22Rv1 (cell line): ENCODE results near the gene NIPSNAP2.
"Not testable (repeated sequence)": the region's sequence is repeated elsewhere in the genome, so short reads cannot be mapped to it uniquely, and the experiment has no call there.

Experiments used
- ZFX ChIP-seq: fragments of 450-650 bp; IDR thresholded peaks from 2 replicates; pipeline ENCODE4 v1.6.1; 2017; ENCODE audit warnings: antibody characterized with exemption, borderline replicate concordance
- TF ChIP-seq, protein P1 (sequence below): fragments of 450-650 bp; IDR thresholded peaks from 2 replicates; pipeline ENCODE4 v1.5.1; 2017; ENCODE audit warnings: mild to moderate bottlenecking

DNA sequence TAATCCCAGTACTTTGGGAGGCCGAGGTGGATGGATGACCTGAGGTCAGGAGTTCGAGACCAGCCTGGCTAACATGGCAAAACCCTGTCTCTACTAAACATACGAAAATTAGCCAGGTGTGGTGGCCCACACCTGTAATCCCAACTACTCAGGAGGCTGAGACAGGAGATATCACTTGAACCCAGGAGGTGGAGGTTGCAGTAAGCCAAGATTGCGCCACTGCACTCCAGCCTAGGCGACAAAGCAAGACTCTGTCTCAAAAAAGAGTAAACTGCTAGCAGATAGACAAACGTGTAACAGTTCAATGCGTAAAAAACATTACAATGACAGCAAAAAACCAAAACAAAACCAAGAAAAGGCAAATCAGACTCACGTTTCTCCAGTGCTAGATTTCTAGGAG is 67.2 kb downstream of the NIPSNAP2 start:
- TF ChIP-seq, protein P1, sequence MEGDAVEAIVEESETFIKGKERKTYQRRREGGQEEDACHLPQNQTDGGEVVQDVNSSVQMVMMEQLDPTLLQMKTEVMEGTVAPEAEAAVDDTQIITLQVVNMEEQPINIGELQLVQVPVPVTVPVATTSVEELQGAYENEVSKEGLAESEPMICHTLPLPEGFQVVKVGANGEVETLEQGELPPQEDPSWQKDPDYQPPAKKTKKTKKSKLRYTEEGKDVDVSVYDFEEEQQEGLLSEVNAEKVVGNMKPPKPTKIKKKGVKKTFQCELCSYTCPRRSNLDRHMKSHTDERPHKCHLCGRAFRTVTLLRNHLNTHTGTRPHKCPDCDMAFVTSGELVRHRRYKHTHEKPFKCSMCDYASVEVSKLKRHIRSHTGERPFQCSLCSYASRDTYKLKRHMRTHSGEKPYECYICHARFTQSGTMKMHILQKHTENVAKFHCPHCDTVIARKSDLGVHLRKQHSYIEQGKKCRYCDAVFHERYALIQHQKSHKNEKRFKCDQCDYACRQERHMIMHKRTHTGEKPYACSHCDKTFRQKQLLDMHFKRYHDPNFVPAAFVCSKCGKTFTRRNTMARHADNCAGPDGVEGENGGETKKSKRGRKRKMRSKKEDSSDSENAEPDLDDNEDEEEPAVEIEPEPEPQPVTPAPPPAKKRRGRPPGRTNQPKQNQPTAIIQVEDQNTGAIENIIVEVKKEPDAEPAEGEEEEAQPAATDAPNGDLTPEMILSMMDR: not testable (repeated sequence)
- not testable (repeated sequence) for TF ChIP-seq ZFX
